Ishikawa (cell line): ENCODE measurements around the gene ADAP2.

Source experiments
- CEBPB ChIP-seq: IDR thresholded peaks from 2 replicates; pipeline ENCODE4 v1.6.1; 2012
- NFIC ChIP-seq: IDR thresholded peaks from 2 replicates; pipeline ENCODE4 v1.6.1; 2012
- RAD21 ChIP-seq: IDR thresholded peaks from 2 replicates; pipeline ENCODE4 v1.6.1; 2012; ENCODE audit warnings: low read depth
- YY1 ChIP-seq: IDR thresholded peaks from 2 replicates; pipeline ENCODE4 v1.6.1; 2012; ENCODE audit warnings: low read depth
- TF ChIP-seq, protein P1 (sequence below): IDR thresholded peaks from 2 replicates; pipeline ENCODE4 v1.6.1; 2012

DNA sequence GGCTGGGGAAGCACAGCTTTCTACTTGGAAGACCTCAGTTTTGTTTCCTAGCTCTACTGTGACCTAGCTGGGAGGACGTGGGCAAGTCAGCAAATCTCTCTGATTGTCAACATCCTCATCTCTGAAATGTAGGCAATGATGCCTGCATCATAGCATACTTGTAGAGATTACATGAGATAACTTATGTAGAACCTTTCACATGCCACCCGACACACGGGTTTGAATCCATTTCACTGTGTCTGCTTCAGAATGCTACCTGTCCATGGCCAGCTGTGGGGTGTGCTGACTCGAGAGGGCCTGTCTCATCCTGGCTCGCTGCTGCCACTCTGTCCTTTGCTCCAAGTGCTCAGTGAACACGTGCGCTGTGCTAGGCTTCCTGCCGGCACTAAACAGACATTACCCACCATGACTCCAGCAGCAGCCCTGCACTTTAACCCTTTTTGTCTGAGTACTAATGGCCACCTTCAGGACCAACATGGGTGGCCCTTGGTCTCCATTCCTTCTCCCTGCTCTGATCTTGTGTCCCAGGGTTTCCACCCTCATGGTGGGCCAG lies 7.4 kb downstream of the ADAP2 start:
- TF ChIP-seq NFIC (no peak), CEBPB (no peak), RAD21 (no peak), YY1 (no peak)
- TF ChIP-seq, protein P1, sequence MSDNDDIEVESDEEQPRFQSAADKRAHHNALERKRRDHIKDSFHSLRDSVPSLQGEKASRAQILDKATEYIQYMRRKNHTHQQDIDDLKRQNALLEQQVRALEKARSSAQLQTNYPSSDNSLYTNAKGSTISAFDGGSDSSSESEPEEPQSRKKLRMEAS, result no peak
